RWPE1 (cell line): ENCODE measurements around the gene CTNS.

Experiments used
- CTCF ChIA-PET: fragments of 350-600 bp; sonication (Branson Sonifier 250); formaldehyde crosslinking; extraction: SDS; loops from one replicate; lab custom pipeline; 2021; lab: Yijun Ruan, JAX
- POLR2A ChIA-PET: fragments of 400-600 bp; formaldehyde crosslinking; extraction: SDS; loops from one replicate; lab custom pipeline; 2020; ENCODE audit warnings: antibody characterized with exemption; ENCODE audit not compliant: low non-redundant PET; lab: Yijun Ruan, JAX
- DNase-seq: peaks from one replicate; pipeline ENCODE4 v3.0.0; 2012; ENCODE audit warnings: low spot score
- H3K27ac ChIP-seq: fragments of 450-650 bp; 2 replicates; pipeline ENCODE4 v1.5.1; 2017
- CTCF ChIP-seq: fragments of 450-650 bp; conservative IDR thresholded peaks from 2 replicates; pipeline ENCODE4 v1.5.1; 2017; ENCODE audit warnings: low read depth, mild to moderate bottlenecking

Gene CTNS

GRCh38 chr17:3688027-3688553, 51.5 kb downstream of the CTNS start:
- ChIA-PET POLR2A (no interaction called here), CTCF (no interaction called here)
- TF ChIP-seq CTCF: no peak
- DNase-seq: no peak
- no peak overlapping the region for H3K27ac ChIP-seq

GRCh38 chr17:3688852-3689261, 52.3 kb downstream of the CTNS start:
- TF ChIP-seq CTCF: no peak
- CTCF ChIA-PET: no interaction called here
- DNase-seq: no peak

GRCh38 chr17:3689262-3690093, 52.9 kb downstream of the CTNS start:
- POLR2A ChIA-PET: no interaction called here
- no peak overlapping the region for H3K27ac ChIP-seq
- TF ChIP-seq CTCF: no peak
- CTCF ChIA-PET: no interaction called here
- no peak for DNase-seq

More at GRCh38 chr17:3688852-3689261, 52.3 kb downstream of the CTNS start:
- H3K27ac ChIP-seq: no peak overlapping the region
- POLR2A ChIA-PET: no interaction called here

GRCh38 chr17:3690094-3690715, 53.6 kb downstream of the CTNS start:
- no peak for DNase-seq
- H3K27ac ChIP-seq: no peak overlapping the region
- no peak for TF ChIP-seq CTCF
- POLR2A ChIA-PET: no interaction called here
- CTCF ChIA-PET: no interaction called here

GRCh38 chr17:3691617-3692067, 55.1 kb downstream of the CTNS start:
- no peak for DNase-seq
- no peak for TF ChIP-seq CTCF
- CTCF ChIA-PET: no interaction called here
- POLR2A ChIA-PET: no interaction called here
- H3K27ac ChIP-seq: no peak overlapping the region

- CTCF ChIA-PET: no interaction called here
- no peak overlapping the region for H3K27ac ChIP-seq
- DNase-seq: no peak
- POLR2A ChIA-PET: no interaction called here
- no peak for TF ChIP-seq CTCF
These were observed 55.8 kb downstream of the CTNS start for GRCh38 chr17:3692346-3692745.
